ENCODE data around the gene CHRM5. TPM values are rescaled to one million over a fixed set of nuclear protein-coding genes. Genes with fewer than 3 reads are reported as not detected.

Gene CHRM5
- total RNA-seq, 1 donor from 2014 or later, result not detected

DNA sequence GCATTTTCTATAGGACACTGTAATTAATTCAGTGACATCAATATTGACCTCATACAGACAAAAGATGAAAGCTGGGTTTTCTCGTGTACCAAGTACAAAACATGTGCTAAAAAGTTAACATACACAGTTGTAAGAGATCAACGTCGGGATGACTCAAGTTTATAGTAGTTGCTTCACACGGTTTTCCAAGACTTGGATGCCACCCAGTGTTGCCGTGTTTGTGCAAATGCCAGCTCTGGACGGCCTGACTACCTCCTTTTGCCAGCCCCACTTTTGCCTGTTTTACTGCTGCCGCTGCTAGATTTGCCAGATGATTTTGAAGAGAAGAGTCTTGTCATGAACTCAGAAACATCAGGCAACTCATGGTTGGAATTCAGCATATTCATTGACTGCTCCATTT, 115.8 kb downstream of the CHRM5 start:
- ATAC-seq, result peak; percentile 92
- peak; percentile 71 for DNase-seq (ENCODE audit: low spot score)

DNA sequence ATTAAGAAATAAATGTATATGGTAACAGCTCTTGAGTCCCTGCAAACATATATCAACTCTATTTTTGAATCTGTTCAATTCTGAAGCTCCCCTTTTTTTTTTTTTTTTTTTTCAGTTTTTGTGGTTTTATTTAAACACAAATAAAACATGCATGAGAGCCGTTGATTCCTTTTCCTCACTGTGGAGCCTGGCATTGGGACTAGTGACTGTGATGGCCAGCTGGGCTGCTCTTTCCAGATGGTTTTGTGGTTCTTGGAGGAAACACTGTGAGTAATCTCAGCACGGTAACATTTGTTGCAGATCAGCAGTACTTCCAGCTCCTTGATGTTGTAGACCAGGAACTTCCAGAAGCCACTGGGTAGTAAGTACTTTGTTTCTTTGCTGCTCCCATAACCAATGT, 117.4 kb downstream of the CHRM5 start:
- DNase-seq (ENCODE audit: low spot score), result no peak
- no peak for ATAC-seq

GRCh38 chr15:34099914-34100313, 131.6 kb downstream of the CHRM5 start:
- DNase-seq (ENCODE audit: low spot score) (no peak), ATAC-seq (no peak)

- peak; percentile 99 for DNase-seq (ENCODE audit: low spot score)
- peak; percentile 99 for ATAC-seq
Measured at GRCh38 chr15:34101366-34102174, 133.3 kb downstream of the CHRM5 start, which contains the start of the genes EMC7 and PGBD4. EMC7 (minus strand) TSS chr15:34101862; CDS start chr15:34101839, 23 bp downstream. PGBD4 (plus strand) TSS chr15:34102083; CDS start chr15:34102532, 449 bp downstream.

GRCh38 chr15:34102175-34102925, 134.1 kb downstream of the CHRM5 start:
- ATAC-seq (peak; percentile 50), DNase-seq (ENCODE audit: low spot score) (no peak)

DNA sequence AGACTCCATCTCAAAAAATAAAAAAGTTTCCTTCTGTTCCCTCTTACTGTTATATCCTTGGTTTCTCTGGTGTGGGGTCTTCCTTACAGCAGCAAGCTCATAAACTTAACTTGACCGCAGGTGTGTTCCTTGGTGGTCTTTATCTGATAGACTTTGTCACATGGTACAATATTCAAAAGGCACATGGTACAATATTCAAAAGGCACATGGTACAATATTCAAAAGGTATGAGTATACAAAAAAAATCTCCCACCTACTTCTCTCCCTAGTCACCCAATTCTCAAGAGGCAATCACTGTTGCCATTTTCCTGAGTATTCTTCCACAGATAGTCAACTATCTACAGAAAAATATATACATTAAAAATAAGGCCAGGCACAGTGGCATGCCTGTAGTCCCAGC, 138.1 kb downstream of the CHRM5 start:
- ATAC-seq (no peak), DNase-seq (ENCODE audit: low spot score) (no peak)

DNA sequence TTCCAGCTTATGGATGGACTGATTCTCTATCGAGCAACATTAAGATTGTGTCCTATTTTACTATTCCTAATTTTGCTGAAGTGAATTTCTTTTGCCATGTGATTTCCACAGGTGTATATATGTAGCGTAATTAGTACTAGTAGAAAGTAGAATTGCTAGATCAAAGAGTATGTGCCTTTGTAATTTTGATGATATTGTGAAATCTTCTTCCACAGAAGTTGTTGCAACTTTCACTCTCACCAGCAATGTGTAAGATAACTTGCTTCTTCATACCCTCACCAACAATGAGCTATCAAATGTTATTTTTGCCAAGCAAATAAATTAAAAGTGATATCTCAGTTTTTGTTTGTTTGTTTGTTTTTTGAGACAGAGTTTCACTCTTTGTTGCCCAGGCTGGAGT, 139.0 kb downstream of the CHRM5 start:
- no peak for DNase-seq (ENCODE audit: low spot score)
- no peak for ATAC-seq

DNA sequence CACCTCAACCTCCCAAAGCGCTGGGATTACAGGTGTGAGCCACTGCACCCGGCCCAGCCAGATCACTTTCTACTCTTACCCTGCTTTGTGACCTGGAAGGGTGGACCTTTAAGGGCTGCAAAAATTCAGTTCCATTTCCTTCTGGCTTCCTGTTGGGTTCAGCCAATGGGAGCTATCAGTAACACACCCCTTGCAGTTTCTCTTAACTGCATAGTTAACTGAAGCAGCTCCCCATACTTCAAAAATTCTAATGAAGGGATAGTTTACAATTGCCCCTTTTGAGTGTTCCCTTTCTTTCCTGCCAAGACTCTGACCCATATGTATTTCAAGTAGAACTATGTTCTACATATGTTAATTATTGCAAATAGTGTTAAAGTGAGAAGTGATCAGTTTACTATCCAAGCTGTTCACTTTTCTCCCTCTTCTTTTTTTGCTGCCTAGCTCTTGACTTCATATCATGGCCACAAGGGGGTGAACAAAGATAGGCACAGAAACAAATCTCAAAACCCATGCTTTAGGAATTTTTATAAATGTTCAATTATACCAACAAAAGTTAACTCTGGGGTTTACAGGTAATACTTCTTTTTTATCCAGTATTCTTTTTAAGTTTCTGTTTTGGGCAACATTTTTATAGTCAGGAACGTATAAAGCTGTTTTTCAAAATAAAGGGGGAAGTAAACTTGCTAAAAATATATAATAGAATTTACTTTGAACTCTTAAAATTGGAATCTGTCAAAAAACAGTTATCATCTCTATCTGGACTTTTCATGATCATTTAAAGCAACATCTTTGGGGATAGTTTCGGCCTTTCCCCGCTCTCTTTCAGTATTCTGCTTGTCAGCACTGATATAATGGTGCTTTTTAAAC, 141.7 kb downstream of the CHRM5 start:
- ATAC-seq, result peak; percentile 70
- no peak for DNase-seq (ENCODE audit: low spot score)

GRCh38 chr15:34111488-34111887, 143.2 kb downstream of the CHRM5 start:
- no peak for DNase-seq (ENCODE audit: low spot score)
- ATAC-seq, result no peak

DNA sequence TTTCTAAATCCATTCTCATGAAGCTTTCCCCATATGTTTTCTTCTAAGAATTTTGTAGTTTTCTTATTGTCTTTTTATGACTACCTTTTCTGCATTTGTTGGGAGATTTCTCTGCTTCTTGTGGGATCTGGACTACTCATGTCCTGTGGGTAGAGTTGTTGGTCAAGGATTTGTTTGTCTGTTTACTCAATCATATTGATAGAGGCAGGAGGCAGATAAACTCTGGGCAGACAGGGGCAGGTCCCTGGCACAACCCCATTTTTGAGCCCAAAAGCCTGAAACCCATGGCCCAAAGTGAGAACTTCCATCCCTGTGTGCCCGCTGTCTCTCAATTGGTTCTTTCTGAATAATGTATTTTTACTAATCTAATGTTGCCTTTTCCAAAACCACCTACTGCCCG, 145.9 kb downstream of the CHRM5 start:
- ATAC-seq, result peak; percentile 38
- DNase-seq (ENCODE audit: low spot score), result no peak

- DNase-seq (ENCODE audit: low spot score) (peak; percentile 80), ATAC-seq (peak; percentile 93)
Measured at GRCh38 chr15:34114739-34115138, 146.4 kb downstream of the CHRM5 start.

DNA sequence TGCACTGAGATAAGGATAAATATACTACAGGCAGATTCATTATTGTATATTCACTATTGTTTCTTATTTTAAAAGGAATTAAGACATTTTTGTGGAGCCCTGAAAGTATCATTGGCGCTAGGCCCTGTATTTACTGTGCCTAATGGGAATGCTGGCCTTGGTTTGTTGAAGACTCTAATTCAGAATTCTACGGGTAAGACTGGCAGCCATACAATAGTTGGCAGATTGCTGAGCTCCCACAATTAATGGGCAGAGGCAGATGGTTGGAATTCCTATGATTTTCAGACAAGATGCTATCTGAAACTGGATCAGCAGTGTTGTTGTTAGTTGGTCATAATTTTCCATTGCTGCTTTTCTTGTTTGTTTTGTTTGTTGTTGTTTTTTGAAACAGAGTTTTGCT, 148.3 kb downstream of the CHRM5 start:
- no peak for DNase-seq (ENCODE audit: low spot score)
- no peak for ATAC-seq

Other genes with a start within 250 kb of the CHRM5 start
- gene AVEN, start 70.7 kb downstream of the CHRM5 start, total RNA-seq, result 8.9 TPM
- gene EMC7, start 133.4 kb downstream of the CHRM5 start, total RNA-seq, result 38.1 TPM
- gene PGBD4, start 133.6 kb downstream of the CHRM5 start, total RNA-seq, result 0.93 TPM
- 12.0 TPM for gene KATNBL1, start 241.6 kb downstream of the CHRM5 start, total RNA-seq

All from left lobe of liver (tissue), 2 donors.